ENCODE data around the gene PCCA.

Gene PCCA

GRCh38 chr13:100129605-100130004, 40.7 kb downstream of the PCCA start:
- TF ChIP-seq ISL1 (CRISPR knock-in tag; IDR thresholded peaks at IDR 0.05): no peak
- TF ChIP-seq CSDC2 (CRISPR knock-in tag; IDR thresholded peaks at IDR 0.05): no peak
- TF ChIP-seq RARB (CRISPR knock-in tag; IDR thresholded peaks at IDR 0.05): no peak
- no peak for TF ChIP-seq ZNF565 (CRISPR knock-in tag; conservative IDR thresholded peaks at IDR 0.05; ENCODE audit: low read depth)
- TF ChIP-seq POU6F1 (CRISPR knock-in tag; IDR thresholded peaks at IDR 0.05; ENCODE audit: borderline replicate concordance, low read depth): no peak
- TF ChIP-seq BACH2 (CRISPR knock-in tag; IDR thresholded peaks at IDR 0.05; ENCODE audit: borderline replicate concordance): no peak
- no peak for TF ChIP-seq ZC3H10 (CRISPR knock-in tag; IDR thresholded peaks at IDR 0.05)
- no peak for TF ChIP-seq SNAI2 (CRISPR knock-in tag; IDR thresholded peaks at IDR 0.05)
- TF ChIP-seq CREB5 (CRISPR knock-in tag; IDR thresholded peaks at IDR 0.05; ENCODE audit: low read depth): no peak
- TF ChIP-seq ZNF70 (CRISPR knock-in tag; IDR thresholded peaks at IDR 0.05): no peak
- no peak for TF ChIP-seq PATZ1 (CRISPR knock-in tag; IDR thresholded peaks at IDR 0.05; ENCODE audit: borderline replicate concordance)
- no peak for TF ChIP-seq ZNF8 (CRISPR knock-in tag; IDR thresholded peaks at IDR 0.05)
- TF ChIP-seq TCF4 (CRISPR knock-in tag; IDR thresholded peaks at IDR 0.05; ENCODE audit: borderline replicate concordance): no peak
- TF ChIP-seq TOX (CRISPR knock-in tag; IDR thresholded peaks at IDR 0.05; ENCODE audit: borderline replicate concordance): no peak
- no peak for TF ChIP-seq ESRRG (CRISPR knock-in tag; IDR thresholded peaks at IDR 0.05)
- TF ChIP-seq PPARA (CRISPR knock-in tag; IDR thresholded peaks at IDR 0.05; ENCODE audit: borderline replicate concordance): no peak
- TF ChIP-seq TSHZ2 (CRISPR knock-in tag; IDR thresholded peaks at IDR 0.05): no peak
- no peak for TF ChIP-seq CSRNP3 (CRISPR knock-in tag; IDR thresholded peaks at IDR 0.05)
- no peak; the same call in 1 of the 3 replicates for ATAC-seq

GRCh38 chr13:100130092-100130491, 41.2 kb downstream of the PCCA start:
- peak; percentile 35 for ATAC-seq
- TF ChIP-seq ZFP30 (CRISPR knock-in tag; IDR thresholded peaks at IDR 0.05): no peak
- TF ChIP-seq CSRNP3 (CRISPR knock-in tag; IDR thresholded peaks at IDR 0.05): no peak
- no peak for TF ChIP-seq ZC3H10 (CRISPR knock-in tag; IDR thresholded peaks at IDR 0.05)
- TF ChIP-seq POU6F1 (CRISPR knock-in tag; IDR thresholded peaks at IDR 0.05; ENCODE audit: borderline replicate concordance, low read depth): no peak
- TF ChIP-seq GLIS3 (CRISPR knock-in tag; IDR thresholded peaks at IDR 0.05): no peak
- TF ChIP-seq ARNTL (CRISPR knock-in tag; IDR thresholded peaks at IDR 0.05; ENCODE audit: borderline replicate concordance, low read depth): no peak

Data from SK-N-SH treated with all-trans-retinoic acid at 6 μM for 48 hours (cell line).